ENCODE results near the gene TMEM255B. TPM values are rescaled to one million over a fixed set of nuclear protein-coding genes. Genes with fewer than 3 reads are reported as not detected.

TMEM255B gene
- total and polyA plus RNA-seq, 11 donors = 1.4 to 20.3 (median 4.4) TPM

GRCh38 chr13:113854238-113855011 lies 95.4 kb downstream of the TMEM255B start:
- 33 to 39% (median 36%) methylated on average over 25 to 31 of the region's 31 CpGs for WGBS, 4 donors
- peaks cover 19 to 86% (median 67%) of the 10 kb centered on the region in 12 donors for H3K4me1 ChIP-seq

GRCh38 chr13:113855012-113855921 lies 96.2 kb downstream of the TMEM255B start:
- H3K27ac ChIP-seq = peak overlapping the region in 10 of 12 donors; percentile 2 to 78 (median 42)
- no peak overlapping the region for H3K4me3 ChIP-seq
- WGBS, 4 donors = 41 to 65% (median 59%) methylated on average over 19 to 33 of the region's 33 CpGs
- no peaks in the 10 kb centered on the region for H3K9me3 ChIP-seq
- H3K4me1 ChIP-seq = peaks cover 19 to 85% (median 66%) of the 10 kb centered on the region in 12 donors
- ATAC-seq (peak; percentile 69 to 79 (median 73)), DNase-seq (peak in 4 of 5 donors; percentile 57 to 80 (median 70))
- H3K36me3 ChIP-seq = peaks cover 0 to 20% (median 0%) of the 10 kb centered on the region in 9 donors
- no peaks in the 10 kb centered on the region for H3K27me3 ChIP-seq
- TF ChIP-seq POLR2A (IDR thresholded peaks at IDR 0.05) (no peak), CTCF (IDR thresholded peaks at IDR 0.05) (no peak)
- intact Hi-C loops (cut with DNase I) = loop anchor here in 1 of 10 donors (1.0 kb wide), 1 partner anchor 8 kb away; no protein-coding TSS in a partner anchor

More at GRCh38 chr13:113854238-113855011, 95.4 kb downstream of the TMEM255B start:
- peak overlapping the region in 10 of 12 donors; percentile 8 to 78 (median 46) for H3K27ac ChIP-seq
- DNase-seq (peak; percentile 63 to 82 (median 70)), ATAC-seq (peak; percentile 25 to 71 (median 46))
- peak overlapping the region in 1 of 12 donors; percentile 1 for H3K4me3 ChIP-seq
- intact Hi-C loops (cut with DNase I) = loop anchor here in 1 of 10 donors (1.0 kb wide), 1 partner anchor 9 kb away; no protein-coding TSS in a partner anchor
- H3K27me3 ChIP-seq = no peaks in the 10 kb centered on the region
- H3K9me3 ChIP-seq = no peaks in the 10 kb centered on the region
- TF ChIP-seq POLR2A (IDR thresholded peaks at IDR 0.05) (no peak), CTCF (IDR thresholded peaks at IDR 0.05) (no peak)
- peaks cover 0 to 19% (median 0%) of the 10 kb centered on the region in 9 donors for H3K36me3 ChIP-seq

GRCh38 chr13:113855931-113856715 lies 97.1 kb downstream of the TMEM255B start:
- Histone ChIP-seq H3K4me1 (peaks cover 19 to 87% (median 72%) of the 10 kb centered on the region in 12 donors), H3K4me3 (no peak overlapping the region), H3K27me3 (no peaks in the 10 kb centered on the region), H3K27ac (peak overlapping the region in 9 of 12 donors; percentile 8 to 78 (median 43)), H3K9me3 (no peaks in the 10 kb centered on the region), H3K36me3 (peaks cover 0 to 14% (median 0%) of the 10 kb centered on the region in 9 donors)
- intact Hi-C loops (cut with DNase I) = loop anchor here in 1 of 10 donors (1.0 kb wide), 1 partner anchor 7 kb away; no protein-coding TSS in a partner anchor
- no peak for TF ChIP-seq CTCF (IDR thresholded peaks at IDR 0.05)
- no peak for TF ChIP-seq POLR2A (IDR thresholded peaks at IDR 0.05)
- WGBS, 4 donors = 86 to 87% (median 87%) methylated on average over 23 to 25 of the region's 25 CpGs
- no peak for ATAC-seq
- DNase-seq = peak in 1 of 5 donors; percentile 63
